GM18519 (cell line): Measurements from ENCODE around the gene RUNX1.

Source experiments
- ATAC-seq: cut with Tn5 transposase; IDR thresholded peaks from one replicate; pipeline ENCODE4 v1.9.1; 2021; ENCODE audit warnings: mild to moderate bottlenecking, moderate library complexity; ENCODE audit not compliant: unreplicated experiment, low FRiP score

RUNX1 gene

GRCh38 chr21:34933609-34934335, 115.3 kb downstream of the RUNX1 start:
- ATAC-seq: no peak

- no peak for ATAC-seq
Measured at GRCh38 chr21:34932233-34932632, 116.9 kb downstream of the RUNX1 start.

GRCh38 chr21:34930971-34931370, 118.1 kb downstream of the RUNX1 start:
- no peak for ATAC-seq

GRCh38 chr21:34928637-34929036, 120.5 kb downstream of the RUNX1 start:
- ATAC-seq: no peak

- ATAC-seq: no peak
Measured at GRCh38 chr21:34927992-34928391, 121.1 kb downstream of the RUNX1 start.

GRCh38 chr21:34926803-34927467, 122.2 kb downstream of the RUNX1 start:
- no peak for ATAC-seq

GRCh38 chr21:34925597-34925996, 123.5 kb downstream of the RUNX1 start:
- ATAC-seq: no peak

- no peak for ATAC-seq
Measured at GRCh38 chr21:34924771-34925419, 124.2 kb downstream of the RUNX1 start.

- ATAC-seq: no peak
Measured at GRCh38 chr21:34924194-34924593, 124.9 kb downstream of the RUNX1 start.

- ATAC-seq: no peak
Measured at GRCh38 chr21:34923626-34924025, 125.5 kb downstream of the RUNX1 start.

- no peak for ATAC-seq
Measured at GRCh38 chr21:34923202-34923601, 125.9 kb downstream of the RUNX1 start.

GRCh38 chr21:34922479-34922878, 126.6 kb downstream of the RUNX1 start:
- no peak for ATAC-seq

GRCh38 chr21:34921151-34921550, 128.0 kb downstream of the RUNX1 start:
- ATAC-seq: no peak

GRCh38 chr21:34919406-34919805, 129.7 kb downstream of the RUNX1 start:
- no peak for ATAC-seq

- ATAC-seq: no peak
Measured at GRCh38 chr21:34916446-34916845, 132.7 kb downstream of the RUNX1 start.

GRCh38 chr21:34915364-34915841, 133.7 kb downstream of the RUNX1 start:
- no peak for ATAC-seq

GRCh38 chr21:34914239-34914638, 134.9 kb downstream of the RUNX1 start:
- ATAC-seq: no peak

- no peak for ATAC-seq
Measured at GRCh38 chr21:34913811-34914210, 135.3 kb downstream of the RUNX1 start.

GRCh38 chr21:34912022-34912945, 136.8 kb downstream of the RUNX1 start:
- no peak for ATAC-seq

- ATAC-seq: no peak
Measured at GRCh38 chr21:34911360-34911759, 137.7 kb downstream of the RUNX1 start.
